Retinal pigment epithelial cell (primary cell): ENCODE data around the gene OR5A2.

Experiments used
- DNase-seq: peaks from one replicate; pipeline ENCODE4 v3.0.0-alpha.2; 2010; ENCODE audit warnings: low read depth
- H3K4me3 ChIP-seq: 2 replicates; pipeline ENCODE4 v1.5.1; 2011; ENCODE audit warnings: mild to moderate bottlenecking, low read length, control low read depth, moderate library complexity
- TF ChIP-seq, protein P1 (sequence below): conservative IDR thresholded peaks from 2 replicates; pipeline ENCODE4 v1.5.1; 2011; ENCODE audit warnings: low read depth, low read length, control low read depth, inconsistent platforms

The OR5A2 gene

GRCh38 chr11:59437770-59438169 lies 11.6 kb upstream of the OR5A2 start:
- H3K4me3 ChIP-seq: no peak overlapping the region
- TF ChIP-seq, protein P1, sequence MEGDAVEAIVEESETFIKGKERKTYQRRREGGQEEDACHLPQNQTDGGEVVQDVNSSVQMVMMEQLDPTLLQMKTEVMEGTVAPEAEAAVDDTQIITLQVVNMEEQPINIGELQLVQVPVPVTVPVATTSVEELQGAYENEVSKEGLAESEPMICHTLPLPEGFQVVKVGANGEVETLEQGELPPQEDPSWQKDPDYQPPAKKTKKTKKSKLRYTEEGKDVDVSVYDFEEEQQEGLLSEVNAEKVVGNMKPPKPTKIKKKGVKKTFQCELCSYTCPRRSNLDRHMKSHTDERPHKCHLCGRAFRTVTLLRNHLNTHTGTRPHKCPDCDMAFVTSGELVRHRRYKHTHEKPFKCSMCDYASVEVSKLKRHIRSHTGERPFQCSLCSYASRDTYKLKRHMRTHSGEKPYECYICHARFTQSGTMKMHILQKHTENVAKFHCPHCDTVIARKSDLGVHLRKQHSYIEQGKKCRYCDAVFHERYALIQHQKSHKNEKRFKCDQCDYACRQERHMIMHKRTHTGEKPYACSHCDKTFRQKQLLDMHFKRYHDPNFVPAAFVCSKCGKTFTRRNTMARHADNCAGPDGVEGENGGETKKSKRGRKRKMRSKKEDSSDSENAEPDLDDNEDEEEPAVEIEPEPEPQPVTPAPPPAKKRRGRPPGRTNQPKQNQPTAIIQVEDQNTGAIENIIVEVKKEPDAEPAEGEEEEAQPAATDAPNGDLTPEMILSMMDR: no peak
- no peak for DNase-seq

DNA sequence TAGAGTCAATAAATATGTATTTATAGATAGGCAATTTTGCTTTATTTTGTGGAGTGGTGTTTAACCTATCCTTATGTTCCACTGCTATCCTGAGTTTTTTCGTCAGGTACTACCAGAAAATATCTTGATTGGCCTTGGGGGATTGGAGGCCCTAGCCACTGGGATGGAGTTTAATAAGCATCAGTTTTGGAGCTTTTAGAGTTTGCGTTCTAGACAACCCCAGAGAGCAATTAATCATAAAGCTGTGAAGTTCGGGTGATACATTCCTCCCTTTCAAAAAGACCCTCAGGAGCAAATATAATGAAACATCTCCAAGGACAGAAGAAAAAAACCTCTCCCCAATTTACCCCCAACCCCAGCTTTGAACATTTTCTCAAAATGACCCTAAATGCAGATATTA lies 10.0 kb upstream of the OR5A2 start, which contains the start of gene OR5A1:
TSS of gene OR5A1 (plus strand) at position 301 of the 400 bp plus-strand sequence. CDS start 6,700 bp downstream, outside the sequence.
- no peak within 1 kb of the TSS for H3K4me3 ChIP-seq
- no peak for DNase-seq
- TF ChIP-seq, protein P1: no peak

DNA sequence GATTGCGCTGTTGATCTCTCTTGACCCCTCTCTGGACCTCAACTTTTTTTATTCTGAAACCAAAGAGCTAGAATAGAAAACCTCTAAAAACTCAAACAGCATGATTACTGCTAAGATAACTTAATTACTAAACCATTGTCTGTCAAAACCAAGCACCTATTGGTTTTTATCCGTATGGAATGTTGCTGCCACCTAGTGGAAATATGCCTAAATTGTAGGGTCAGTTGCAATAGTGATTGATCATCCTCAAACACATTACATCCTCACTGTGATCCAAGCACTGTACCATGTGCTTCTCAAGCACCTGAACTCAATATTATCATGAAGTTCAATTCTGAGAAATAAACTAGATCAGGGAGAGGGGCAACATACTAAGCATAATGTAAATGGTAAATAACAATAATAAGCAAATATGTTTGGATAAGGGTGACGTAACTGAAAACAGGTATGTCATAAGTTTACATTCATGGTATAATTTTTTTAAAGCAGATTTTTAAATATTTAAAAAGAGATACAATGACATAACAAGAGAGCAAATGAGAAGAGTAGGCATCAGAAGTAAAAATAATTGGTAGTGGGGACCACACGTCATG lies 3.8 kb upstream of the OR5A2 start:
- no peak overlapping the region for H3K4me3 ChIP-seq
- TF ChIP-seq, protein P1: peak; percentile 84
- no peak for DNase-seq

DNA sequence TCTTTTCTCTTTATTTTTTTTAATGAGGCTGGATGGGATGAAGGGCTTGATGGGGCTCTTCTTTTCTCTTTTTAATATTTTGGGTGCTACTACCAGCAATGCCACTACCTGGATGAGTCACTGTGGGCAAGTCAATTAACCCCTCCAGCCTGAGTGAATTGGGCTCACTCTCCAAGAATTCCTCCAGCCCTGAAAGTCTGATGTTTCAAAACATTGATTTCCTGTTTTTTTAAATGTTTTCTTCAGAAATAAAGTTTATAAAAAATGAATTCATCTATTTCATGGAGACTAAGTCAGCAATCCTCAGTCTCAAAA lies 812 bp upstream of the OR5A2 start:
- TF ChIP-seq, protein P1: no peak
- DNase-seq: no peak
- no peak overlapping the region for H3K4me3 ChIP-seq

DNA sequence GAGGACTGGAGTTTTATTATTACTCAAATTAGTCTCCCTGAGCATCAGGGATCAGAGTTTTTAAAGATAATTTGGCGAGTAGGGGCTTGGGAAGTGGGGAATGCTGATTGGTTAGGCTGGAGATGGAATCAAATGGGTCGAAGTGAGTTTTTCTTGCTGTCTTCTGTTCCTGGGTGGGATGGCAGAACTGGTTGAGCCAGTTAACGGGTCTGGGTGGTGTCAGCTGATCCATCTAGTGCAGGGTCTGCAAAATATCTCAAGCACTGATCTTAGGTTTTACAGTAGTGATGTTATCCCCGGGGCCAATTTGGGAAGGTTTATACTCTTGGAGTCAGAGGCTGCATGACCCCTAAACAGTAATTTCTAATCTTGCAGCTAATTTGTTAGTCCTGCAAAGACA lies 1.1 kb downstream of the OR5A2 start:
- no peak overlapping the region for H3K4me3 ChIP-seq
- no peak for DNase-seq
- TF ChIP-seq, protein P1: no peak

GRCh38 chr11:59423835-59424234 lies 2.4 kb downstream of the OR5A2 start:
- no peak for DNase-seq
- H3K4me3 ChIP-seq: no peak overlapping the region
- TF ChIP-seq, protein P1: no peak

- no peak overlapping the region for H3K4me3 ChIP-seq
- DNase-seq: no peak
- TF ChIP-seq, protein P1: no peak
These were observed 8.1 kb downstream of the OR5A2 start for GRCh38 chr11:59418156-59418555.
